ENCODE data around the gene ANKRD40.
"Not testable (repeated sequence)": the region's sequence is repeated elsewhere in the genome, so short reads cannot be mapped to it uniquely, and the experiment has no call there.

ANKRD40 gene

DNA sequence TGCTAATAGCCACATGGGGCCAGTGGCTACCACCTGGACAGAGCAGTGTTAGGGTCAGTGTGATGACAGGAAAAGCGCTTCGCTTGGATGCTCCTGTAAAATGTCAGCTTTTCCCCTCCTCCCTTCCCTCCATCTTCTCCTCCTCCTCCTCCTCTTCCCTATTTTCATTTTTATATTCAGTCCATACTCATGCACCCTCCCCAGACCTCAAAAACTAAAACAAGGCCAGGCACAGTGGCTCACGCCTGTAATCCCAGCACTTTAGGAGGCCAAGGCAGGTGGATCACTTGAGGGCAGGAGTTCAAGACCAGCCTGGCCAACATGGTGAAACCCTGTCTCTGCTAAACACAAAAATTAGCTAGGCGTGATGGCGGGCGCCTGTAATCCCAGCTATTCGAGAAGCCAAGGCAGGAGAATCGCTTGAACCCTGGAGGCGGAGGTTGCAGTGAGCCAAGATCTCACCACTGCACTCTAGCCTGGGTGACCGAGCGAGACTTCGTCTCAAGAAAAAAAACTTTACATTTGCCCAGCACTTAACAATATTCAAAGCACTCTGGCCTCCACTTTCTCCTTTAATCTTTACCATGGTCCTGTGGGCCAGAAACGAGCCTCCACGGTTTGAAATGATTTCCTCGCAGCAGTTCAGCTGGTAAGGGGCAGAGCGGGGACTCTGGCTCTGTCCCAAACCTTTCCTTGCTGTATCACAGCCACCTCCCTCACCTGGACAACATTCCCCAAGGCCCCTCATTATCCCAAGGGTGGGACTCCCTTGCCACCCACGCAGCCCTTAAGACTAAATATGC, 21.8 kb downstream of the ANKRD40 start:
- no peak for DNase-seq (ENCODE audit: low spot score)

DNA sequence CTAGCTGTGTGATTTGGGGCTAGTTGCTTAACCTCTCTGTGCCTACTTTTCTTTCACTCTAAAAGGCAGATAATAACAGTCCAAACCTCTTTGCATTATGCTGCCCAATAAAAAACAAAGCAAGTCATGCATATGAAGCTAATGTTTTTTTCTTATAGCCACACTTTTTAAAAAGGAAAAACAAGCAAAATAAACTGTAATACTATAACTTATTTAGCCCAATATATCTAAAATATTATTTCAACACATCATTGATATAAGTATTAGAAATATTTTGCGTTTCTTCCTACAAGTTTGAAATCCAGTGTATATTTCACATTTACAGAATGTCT, 22.4 kb downstream of the ANKRD40 start:
- DNase-seq (ENCODE audit: low spot score): no peak

DNA sequence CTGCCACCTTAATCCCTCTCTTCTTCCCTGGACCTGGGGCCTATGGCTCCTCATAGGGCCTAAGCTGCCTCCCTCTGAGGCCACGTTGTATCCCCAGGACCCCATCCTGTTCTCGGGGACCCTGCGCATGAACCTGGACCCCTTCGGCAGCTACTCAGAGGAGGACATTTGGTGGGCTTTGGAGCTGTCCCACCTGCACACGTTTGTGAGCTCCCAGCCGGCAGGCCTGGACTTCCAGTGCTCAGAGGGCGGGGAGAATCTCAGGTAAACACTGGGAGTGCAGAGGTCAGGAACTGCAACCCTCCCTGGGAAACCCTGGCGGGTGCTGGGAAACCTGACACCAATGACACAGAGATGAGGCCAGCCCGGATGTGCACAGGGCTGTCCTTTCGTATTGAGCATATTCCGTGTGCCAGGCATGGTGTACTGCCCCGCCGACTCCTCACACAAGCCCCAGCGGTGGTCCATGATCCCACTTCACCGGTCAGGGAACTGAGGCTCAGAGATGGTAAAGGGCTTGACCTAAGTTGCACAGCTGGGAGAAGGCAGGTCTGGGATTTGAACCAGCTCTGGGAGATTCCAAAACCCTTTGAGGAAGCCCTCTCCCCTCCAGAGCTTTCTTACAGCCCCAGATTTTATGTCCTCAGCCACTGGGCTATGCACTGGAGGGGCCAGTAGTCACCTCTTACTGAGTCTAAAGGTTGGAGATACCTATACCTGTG, 22.9 kb downstream of the ANKRD40 start:
- DNase-seq (ENCODE audit: low spot score): no peak

DNA sequence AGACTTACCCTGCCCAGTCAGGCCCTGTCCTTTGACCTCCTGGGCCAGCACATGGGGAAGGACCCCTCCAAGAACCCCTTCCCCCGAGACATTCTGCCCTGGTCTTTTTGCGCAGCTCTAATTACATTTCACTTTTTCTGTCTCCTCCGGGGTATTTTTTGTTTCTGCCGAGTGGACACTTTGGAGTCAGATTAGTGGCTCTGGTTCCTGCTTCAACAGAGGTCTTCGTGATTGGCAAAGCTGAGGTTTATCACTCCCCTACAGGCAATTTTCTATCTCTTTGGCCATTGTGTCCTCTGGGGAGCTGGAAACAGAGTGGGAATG, 23.5 kb downstream of the ANKRD40 start:
- DNase-seq (ENCODE audit: low spot score): no peak

DNA sequence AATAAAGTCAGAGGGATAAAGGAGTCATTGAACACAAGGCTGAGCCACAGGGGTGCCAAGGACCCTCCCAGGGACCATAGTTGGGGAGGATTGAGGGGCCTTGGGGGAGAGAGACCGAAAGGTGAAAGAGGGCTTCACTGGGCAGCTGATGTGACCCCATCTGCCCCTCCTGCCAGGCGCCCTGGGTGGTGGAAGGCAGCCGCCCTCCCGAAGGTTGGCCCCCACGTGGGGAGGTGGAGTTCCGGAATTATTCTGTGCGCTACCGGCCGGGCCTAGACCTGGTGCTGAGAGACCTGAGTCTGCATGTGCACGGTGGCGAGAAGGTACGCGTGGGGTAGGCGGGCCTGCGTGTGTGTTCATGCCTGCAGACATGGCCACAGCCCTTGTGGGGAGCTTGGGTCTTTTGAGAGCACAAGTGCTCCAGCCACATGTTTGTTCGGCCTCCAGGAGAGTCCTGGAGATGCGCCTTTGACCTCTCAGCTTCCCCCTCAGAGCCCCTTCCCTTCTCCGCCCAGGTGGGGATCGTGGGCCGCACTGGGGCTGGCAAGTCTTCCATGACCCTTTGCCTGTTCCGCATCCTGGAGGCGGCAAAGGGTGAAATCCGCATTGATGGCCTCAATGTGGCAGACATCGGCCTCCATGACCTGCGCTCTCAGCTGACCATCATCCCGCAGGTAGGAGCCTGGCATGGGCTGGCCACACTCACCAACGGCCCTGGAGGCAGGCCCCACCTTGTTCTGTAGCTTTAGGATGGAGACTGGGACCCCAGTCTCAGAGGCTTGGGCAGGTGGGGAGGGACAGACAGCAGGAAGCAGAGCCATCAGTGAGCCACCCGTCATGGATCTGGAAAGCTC, 24.1 kb downstream of the ANKRD40 start:
- no peak for DNase-seq (ENCODE audit: low spot score)

DNA sequence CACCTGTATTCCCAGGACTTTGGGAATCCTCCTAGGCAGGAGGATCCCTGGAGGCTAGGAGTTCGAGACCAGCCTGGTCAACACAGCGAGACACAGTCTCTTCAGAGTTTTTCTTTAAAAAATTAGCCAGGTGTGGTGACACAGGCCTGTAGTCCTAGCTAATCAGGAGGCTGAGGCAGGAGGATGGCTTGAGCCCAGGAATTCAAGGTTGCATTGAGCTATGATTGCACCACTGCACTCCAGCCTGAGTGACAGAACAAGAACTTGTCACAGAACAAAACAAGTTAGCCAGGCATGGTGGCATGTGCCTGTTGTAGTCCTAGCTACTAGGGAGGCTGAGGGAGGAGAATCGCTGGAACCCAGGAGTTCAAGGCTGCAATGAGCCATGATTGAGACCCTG, 24.8 kb downstream of the ANKRD40 start:
- DNase-seq (ENCODE audit: low spot score): no peak

DNA sequence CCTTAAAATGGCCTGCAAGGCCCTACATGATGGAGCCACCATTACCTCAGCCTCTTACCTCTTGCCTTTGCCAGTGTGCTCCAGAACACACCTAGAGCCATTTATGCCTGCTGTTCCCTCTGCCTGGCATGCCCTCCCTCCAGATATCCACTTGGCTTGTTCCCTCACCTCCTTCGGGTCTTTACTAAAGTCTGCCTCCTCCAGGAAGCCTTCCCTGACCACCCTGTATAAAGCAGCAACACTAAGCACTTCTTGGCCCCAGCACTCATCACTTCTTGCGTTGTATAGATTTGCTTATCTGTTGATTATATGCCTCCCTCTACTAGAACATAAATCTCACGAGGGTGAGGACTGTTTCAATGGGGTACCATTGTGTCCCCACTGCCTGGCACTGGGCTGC, 25.3 kb downstream of the ANKRD40 start:
- no peak for DNase-seq (ENCODE audit: low spot score)

DNA sequence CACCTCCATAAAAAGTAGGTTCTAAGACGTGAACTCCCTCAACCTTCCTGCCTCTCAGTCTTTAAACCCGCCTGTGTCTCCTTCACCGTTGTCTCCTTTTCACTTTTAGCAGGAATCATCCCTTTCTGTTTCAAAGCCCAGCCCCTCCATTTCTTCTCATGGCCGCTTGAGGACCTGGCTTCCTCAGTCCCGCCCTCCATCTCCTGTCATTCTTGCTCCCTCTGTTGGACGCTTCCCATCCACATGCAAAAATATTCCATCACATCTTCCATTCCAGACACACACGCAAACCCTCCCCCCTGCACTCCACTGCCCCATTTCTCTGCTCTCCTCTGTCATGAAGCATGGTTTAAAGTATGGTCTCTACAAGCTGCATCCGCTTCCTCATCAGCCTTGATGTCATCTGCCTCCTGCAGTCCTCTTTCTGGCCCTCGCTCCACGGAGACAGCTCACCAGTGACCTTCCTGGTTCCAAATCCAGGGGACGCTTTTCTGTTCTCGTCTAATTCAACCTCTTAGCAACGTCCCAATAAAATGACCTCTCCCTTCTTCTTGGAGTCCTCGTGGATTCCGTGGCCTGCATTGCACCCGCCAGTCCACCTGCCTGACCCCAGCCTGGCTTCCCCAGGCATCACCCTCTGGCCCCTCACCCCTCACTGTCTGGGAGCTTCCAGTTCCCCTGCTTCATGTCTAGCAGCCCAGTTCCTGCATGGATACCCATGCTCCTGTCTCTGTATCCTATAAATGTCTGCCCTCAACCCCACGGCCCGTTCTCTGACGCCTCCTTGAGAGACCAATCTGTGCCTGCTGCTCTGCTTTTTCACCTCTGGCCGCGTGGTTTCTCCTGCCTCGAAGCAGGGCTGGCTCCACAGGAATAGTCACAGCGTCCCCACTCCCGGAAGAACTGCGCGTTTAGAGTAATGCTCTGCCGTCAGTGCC, 26.2 kb downstream of the ANKRD40 start:
- DNase-seq (ENCODE audit: low spot score): no peak

DNA sequence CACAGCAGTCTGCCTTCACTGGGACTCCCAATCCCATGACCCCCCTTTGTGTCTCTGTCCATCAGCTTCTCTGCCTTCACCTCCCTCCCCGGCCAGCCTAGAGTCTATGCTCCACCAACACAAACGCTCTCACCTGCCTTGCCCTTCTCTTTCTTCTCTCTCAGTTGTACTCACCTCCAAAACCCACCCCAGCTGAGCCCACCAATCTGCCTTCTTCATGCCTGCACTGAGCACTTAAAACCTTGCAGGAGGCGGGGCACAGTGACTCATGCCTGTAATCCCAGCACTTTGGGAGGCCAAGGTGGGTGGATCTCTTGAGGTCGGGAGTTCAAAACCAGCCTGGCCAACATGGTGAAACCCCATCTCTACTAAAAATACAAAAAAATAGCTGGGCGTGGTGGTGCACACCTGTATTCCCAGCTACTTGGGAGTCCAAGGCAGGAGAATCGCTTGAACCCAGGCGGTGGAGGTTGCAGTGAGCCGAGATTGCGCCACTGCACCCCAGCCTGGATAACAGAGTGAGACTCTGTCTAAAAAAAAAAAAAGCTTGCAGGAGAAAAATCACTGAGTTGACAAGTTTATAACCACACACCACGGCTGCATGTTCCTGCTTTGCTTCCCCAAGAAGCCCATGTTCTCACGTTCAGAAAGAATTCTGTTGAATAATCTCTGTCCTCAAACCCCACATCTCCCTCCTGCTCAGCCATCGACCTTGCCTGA, 27.0 kb downstream of the ANKRD40 start:
- DNase-seq (ENCODE audit: low spot score): not testable (repeated sequence)

DNA sequence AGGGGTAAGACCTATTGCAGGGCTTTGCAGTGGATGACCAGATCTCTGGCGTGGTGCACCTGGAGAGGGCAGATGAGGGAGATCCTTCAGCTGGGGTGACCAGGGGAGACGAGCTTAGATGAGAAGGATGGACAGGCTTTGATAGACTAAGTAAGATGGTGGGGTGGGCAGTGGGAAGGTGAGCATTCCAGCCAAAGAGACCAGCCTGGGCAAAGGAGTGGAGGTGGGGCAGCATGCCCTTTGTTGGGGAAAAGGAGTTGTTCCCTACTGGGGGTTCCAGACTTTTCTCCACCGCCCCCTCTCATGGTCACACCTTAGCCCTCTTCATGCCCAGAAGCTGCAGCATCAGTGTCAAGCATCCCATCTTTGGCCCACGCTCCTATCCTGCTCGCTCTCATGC, 27.6 kb downstream of the ANKRD40 start:
- no peak for DNase-seq (ENCODE audit: low spot score)

DNA sequence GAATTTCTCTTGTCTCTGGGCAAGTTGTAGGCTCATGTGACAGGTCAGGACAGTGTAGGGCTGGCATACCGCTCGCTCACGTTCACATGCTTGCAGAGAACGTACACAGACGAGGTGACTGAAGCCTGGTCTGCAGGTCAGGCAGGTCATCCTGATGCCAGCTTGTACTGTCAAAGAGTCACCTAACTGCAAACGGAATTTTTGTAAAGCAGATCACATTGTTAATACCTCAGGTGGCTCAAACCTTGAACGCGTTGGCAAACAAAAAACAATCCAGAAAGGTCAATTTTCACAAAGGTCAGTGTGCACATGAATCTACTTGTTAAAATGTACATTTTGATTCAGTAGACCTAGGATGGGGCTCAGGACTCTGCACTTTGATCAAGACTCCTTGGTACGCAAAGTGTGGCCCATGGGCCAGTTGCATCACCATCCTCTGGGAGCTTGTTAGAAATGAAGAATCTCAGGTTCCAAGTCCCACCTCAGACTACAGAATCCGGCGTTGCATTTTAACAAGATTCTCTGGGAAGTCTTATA, 28.6 kb downstream of the ANKRD40 start:
- no peak for DNase-seq (ENCODE audit: low spot score)

DNA sequence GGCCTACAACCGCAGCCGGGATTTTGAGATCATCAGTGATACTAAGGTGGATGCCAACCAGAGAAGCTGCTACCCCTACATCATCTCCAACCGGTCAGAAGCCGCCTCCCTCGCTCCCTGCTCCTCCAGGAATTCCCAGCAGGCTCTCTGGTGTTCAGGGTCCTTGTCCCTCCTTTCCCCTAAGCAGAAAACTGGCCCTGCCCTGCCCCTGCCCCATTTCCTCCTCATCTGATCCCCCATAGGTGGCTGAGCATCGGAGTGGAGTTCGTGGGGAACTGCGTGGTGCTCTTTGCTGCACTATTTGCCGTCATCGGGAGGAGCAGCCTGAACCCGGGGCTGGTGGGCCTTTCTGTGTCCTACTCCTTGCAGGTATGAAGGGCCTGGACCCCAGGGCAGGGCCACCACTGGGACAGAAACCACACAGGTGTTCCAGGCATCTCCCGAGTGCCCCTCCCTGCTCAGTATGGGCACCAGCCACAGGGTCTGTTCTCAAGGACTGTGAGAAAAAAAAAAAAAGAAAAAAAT, 29.8 kb downstream of the ANKRD40 start:
- no peak for DNase-seq (ENCODE audit: low spot score)

DNA sequence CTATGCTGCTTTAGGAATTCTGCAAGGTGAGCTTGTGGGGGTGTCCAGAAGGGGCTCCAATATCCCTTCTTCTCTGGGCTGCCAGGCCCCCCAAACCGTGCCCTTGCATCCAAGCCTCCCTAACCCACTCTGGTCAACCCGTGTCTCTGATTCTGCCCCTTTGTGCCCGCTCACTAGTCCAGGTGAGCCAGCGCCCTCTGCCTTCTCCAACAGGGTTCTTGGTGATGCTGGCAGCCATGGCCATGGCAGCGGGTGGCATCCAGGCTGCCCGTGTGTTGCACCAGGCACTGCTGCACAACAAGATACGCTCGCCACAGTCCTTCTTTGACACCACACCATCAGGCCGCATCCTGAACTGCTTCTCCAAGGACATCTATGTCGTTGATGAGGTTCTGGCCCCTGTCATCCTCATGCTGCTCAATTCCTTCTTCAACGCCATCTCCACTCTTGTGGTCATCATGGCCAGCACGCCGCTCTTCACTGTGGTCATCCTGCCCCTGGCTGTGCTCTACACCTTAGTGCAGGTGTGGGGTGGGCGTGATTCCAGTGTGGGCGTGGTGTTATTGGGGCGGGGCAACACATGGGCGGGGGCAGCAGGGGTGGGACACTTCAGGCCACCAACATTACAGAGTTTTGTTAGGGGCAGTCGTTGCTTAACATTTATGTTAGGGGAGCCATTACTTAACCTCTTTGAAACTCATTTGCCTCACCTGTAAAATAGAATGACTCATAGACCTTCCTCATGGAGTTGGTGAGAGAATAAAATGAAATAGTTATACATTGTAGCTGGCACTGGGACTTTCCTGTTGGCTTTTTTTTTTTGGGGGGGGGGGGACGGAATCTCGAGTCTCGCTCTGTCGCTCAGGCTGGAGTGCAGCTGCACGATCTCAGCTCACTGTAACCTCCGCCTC, 31.4 kb downstream of the ANKRD40 start:
- DNase-seq (ENCODE audit: low spot score): no peak

DNA sequence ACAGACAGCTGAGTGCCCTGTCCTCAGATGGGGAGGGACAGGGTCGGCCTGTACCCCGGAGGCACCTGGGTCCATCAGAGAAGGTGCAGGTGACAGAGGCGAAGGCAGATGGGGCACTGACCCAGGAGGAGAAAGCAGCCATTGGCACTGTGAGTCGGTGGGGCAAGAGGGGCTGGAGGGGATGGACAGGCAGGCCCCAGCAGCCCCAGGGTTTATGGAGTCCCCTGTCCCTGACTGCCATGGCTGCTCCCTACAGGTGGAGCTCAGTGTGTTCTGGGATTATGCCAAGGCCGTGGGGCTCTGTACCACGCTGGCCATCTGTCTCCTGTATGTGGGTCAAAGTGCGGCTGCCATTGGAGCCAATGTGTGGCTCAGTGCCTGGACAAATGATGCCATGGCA, 32.1 kb downstream of the ANKRD40 start:
- DNase-seq (ENCODE audit: low spot score): no peak

DNA sequence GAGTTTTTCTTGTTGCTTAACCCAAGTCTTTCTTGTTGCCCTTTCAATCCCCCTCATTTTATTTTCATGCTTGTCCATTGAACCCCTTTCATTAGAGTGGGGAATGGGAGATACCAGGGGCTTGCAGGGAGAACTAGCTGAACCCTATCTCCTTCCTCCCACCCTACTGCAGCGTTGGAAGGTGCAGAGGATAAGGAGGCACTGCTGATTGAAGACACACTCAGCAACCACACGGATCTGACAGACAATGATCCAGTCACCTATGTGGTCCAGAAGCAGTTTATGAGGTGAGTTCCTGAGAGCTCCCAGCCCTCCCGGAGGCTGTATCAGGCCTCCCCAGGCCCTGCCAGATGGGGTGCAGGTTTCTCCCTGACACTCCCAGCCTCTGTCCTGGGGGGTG, 32.5 kb downstream of the ANKRD40 start:
- no peak for DNase-seq (ENCODE audit: low spot score)

DNA sequence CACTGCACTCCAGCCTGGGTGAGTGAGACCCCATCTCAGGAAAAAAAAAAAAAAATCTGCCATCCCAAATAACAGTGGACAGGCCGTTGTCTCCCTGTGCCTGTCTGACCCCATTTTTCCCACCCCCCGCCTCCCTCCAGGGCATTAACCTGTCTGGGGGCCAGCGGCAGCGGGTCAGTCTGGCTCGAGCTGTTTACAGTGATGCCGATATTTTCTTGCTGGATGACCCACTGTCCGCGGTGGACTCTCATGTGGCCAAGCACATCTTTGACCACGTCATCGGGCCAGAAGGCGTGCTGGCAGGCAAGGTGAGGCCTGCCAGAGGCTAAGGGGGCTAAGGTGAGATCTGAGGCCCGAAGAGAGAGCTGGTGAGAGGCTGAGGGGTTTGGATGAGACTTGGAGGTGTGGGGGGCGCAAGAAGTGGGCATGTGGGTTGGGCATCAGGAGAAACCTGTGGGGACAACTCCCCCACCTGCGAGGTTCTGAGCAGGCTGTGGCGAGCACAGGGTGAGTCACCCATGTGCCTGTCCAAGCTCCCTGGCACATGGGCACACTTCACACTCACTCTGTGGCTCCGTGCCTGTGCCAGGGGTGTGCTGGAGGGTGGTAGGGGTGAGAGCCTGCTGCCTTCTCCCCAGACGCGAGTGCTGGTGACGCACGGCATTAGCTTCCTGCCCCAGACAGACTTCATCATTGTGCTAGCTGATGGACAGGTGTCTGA, 34.7 kb downstream of the ANKRD40 start:
- no peak for DNase-seq (ENCODE audit: low spot score)

DNA sequence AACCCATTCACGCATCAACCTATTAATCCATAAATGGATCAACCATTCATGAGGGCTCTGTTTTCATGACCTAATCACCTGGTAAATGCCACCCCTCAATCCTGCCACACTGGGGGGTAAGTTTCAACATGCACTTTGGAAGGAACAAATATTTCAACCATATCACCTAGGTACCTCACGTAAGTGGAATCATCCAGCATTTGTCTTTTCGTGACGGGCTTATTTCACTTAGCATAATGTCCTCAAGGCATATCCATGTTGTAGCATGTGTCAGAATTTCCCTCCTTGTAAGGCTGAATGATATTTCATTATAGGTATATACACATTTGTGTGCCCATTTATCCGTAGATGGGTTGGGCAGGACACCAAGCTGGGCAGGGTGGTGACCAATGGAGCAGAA, 35.6 kb downstream of the ANKRD40 start:
- DNase-seq (ENCODE audit: low spot score): no peak

DNA sequence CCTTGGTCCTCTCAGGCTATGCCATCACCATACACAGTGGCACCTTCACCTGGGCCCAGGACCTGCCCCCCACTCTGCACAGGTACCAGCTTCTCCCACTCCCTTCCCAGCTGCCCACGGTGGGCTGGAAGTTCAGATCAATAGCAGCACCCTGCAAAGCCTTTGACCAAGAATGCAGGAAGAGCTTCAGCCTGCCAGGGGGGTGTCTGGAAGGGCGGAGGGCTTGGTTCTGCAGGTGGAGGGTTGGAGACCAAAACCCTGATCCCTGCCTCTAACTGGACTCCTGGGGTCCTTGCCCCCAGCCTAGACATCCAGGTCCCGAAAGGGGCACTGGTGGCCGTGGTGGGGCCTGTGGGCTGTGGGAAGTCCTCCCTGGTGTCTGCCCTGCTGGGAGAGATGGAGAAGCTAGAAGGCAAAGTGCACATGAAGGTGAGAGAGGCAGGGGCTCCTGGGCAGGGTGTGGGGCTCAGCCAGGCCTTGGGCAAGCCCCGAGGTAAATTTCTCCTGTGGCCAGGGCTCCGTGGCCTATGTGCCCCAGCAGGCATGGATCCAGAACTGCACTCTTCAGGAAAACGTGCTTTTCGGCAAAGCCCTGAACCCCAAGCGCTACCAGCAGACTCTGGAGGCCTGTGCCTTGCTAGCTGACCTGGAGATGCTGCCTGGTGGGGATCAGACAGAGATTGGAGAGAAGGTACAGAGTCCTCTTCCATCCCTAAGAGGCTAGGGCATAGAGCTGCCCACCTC, 38.7 kb downstream of the ANKRD40 start:
- DNase-seq (ENCODE audit: low spot score): no peak
